HepG2 (cell line): Measurements from ENCODE around the gene SEPTIN11. TPM values are rescaled to one million over a fixed set of nuclear protein-coding genes. Genes with fewer than 3 reads are reported as not detected.

Experiments
- ATAC-seq: fragments of 200-7000 bp; cut with Tn5 transposase; 3 replicates; pipeline ENCODE4 v1.9.1; 2020; ENCODE audit warnings: mild to moderate bottlenecking, moderate library complexity
- BruUV-seq: library from RNA; stranded (reverse); fragments of 400-500 nt; replicated peaks from 2 replicates; lab custom pipeline; 2021; lab: Mats Ljungman, UMichigan
- CTCF ChIA-PET: fragments of 300-600 bp; formaldehyde crosslinking; extraction: SDS; loops from one replicate; lab custom pipeline; 2021; ENCODE audit warnings: low total read pairs, inconsistent platforms, low intra/inter-chr PET ratio; lab: Yijun Ruan, JAX
- POLR2A ChIA-PET: fragments of 350-600 bp; sonication (Branson Sonifier 250); formaldehyde crosslinking; loops from one replicate; lab custom pipeline; 2020; ENCODE audit warnings: antibody characterized with exemption, inconsistent platforms; lab: Yijun Ruan, JAX
- DNase-seq: peaks from one replicate; pipeline ENCODE4 v3.0.0-alpha.2; 2015; ENCODE audit warnings: low spot score
- FAIRE-seq: peaks from 3 replicates; lab custom pipeline; 2011; peaks lifted over from hg19 to GRCh38; lab: Jason Lieb, UNC
- H2AFZ ChIP-seq: one replicate; pipeline ENCODE4 v1.6.1; 2011; ENCODE audit warnings: low read length, inconsistent platforms
- H3K27ac ChIP-seq: fragments of 300-600 bp; 3 replicates; pipeline ENCODE4 v1.8.0; 2011; ENCODE audit warnings: mixed run types, mild to moderate bottlenecking, mixed read lengths, low read length, inconsistent platforms; ENCODE audit not compliant: insufficient read depth; ENCODE audit errors: extremely low read length
- H3K27me3 ChIP-seq, 2 experiments: fragments of 200-600 bp in 1 of 2; 2 replicates in 1 of 2; 3 replicates in 1 of 2; pipeline versions ENCODE4 v1.6.0 to v1.8.0; 2011; ENCODE audit warnings: low read length in 2 of 2, mild to moderate bottlenecking in 2 of 2, moderate library complexity in 2 of 2, inconsistent platforms in 1 of 2; ENCODE audit not compliant: insufficient read depth in 2 of 2, control insufficient read depth in 1 of 2
- H3K36me3 ChIP-seq, 2 experiments: fragments of 200-600 bp in 1 of 2; replicated peaks in 1 of 2; 2 replicates in 1 of 2; 3 replicates in 1 of 2; pipeline versions ENCODE4 v1.5.1 to v1.8.0; 2011; ENCODE audit warnings: low read length in 2 of 2, inconsistent platforms in 1 of 2; ENCODE audit not compliant: insufficient read depth in 2 of 2, control insufficient read depth in 1 of 2
- H3K4me1 ChIP-seq: 2 replicates; pipeline ENCODE4 v1.5.1; 2012; ENCODE audit warnings: low read length, inconsistent platforms; ENCODE audit not compliant: insufficient read depth
- H3K4me2 ChIP-seq: 2 replicates; pipeline ENCODE4 v1.6.0; 2011; ENCODE audit warnings: low read depth, low read length, inconsistent platforms
- H3K4me3 ChIP-seq, 3 experiments: fragments of 200-600 bp in 1 of 3; sonication (generic), shearing (Covaris generic) in 1 of 3; replicated peaks in 1 of 3; 2 replicates each; pipeline ENCODE4 v1.5.1; 2011 to 2016; ENCODE audit warnings: low read length in 3 of 3, inconsistent platforms in 2 of 3, low read depth in 2 of 3, mild to moderate bottlenecking in 2 of 3, control low read depth in 1 of 3, mixed read lengths in 1 of 3; ENCODE audit not compliant: insufficient read depth in 1 of 3
- H3K79me2 ChIP-seq: one replicate; pipeline ENCODE4 v1.6.1; 2011; ENCODE audit warnings: low read length, inconsistent platforms; ENCODE audit not compliant: insufficient read depth
- H3K9ac ChIP-seq: 2 replicates; pipeline ENCODE4 v1.6.0; 2011; ENCODE audit warnings: mild to moderate bottlenecking, low read depth, low read length, inconsistent platforms; ENCODE audit not compliant: insufficient read depth
- H3K9me3 ChIP-seq: 2 replicates; pipeline ENCODE4 v1.5.1; 2012; ENCODE audit warnings: mild to moderate bottlenecking, low read length
- H4K20me1 ChIP-seq: 2 replicates; pipeline ENCODE4 v1.6.0; 2011; ENCODE audit warnings: inconsistent platforms, mild to moderate bottlenecking, low read length, moderate library complexity; ENCODE audit not compliant: insufficient read depth
- CERS6 ChIP-seq: sonication (generic); formaldehyde crosslinking; IDR thresholded peaks from 2 replicates; pipeline ENCODE4 v1.5.0; 2020; ENCODE audit warnings: missing genetic modification reagents
- LRRFIP1 ChIP-seq: sonication (generic); formaldehyde crosslinking; conservative IDR thresholded peaks from 2 replicates; pipeline ENCODE4 v1.4.0; 2020; ENCODE audit warnings: missing genetic modification reagents
- MTERF4 ChIP-seq: sonication (generic); formaldehyde crosslinking; IDR thresholded peaks from 2 replicates; pipeline ENCODE4 v1.8.0; 2023; ENCODE audit warnings: mild to moderate bottlenecking, missing genetic modification reagents
- SOX5 ChIP-seq: IDR thresholded peaks from 2 replicates; pipeline ENCODE4 v1.6.1; 2016; ENCODE audit warnings: borderline replicate concordance
- SRSF1 ChIP-seq: fragments of 200-400 bp; formaldehyde crosslinking; optimal IDR thresholded peaks from 2 replicates; pipeline ENCODE3; 2017; ENCODE audit warnings: mild to moderate bottlenecking, low read depth, low read length, moderate library complexity
- ZFP36L2 ChIP-seq: sonication (generic); formaldehyde crosslinking; IDR thresholded peaks from 2 replicates; pipeline ENCODE4 v1.4.0; 2020; ENCODE audit warnings: missing genetic modification reagents
- ZNF12 ChIP-seq: sonication (generic); formaldehyde crosslinking; IDR thresholded peaks from 2 replicates; pipeline ENCODE4 v1.5.0; 2020; ENCODE audit warnings: missing genetic modification reagents
- ZNF275 ChIP-seq: sonication (generic); formaldehyde crosslinking; IDR thresholded peaks from 2 replicates; pipeline ENCODE4 v1.8.0; 2022; ENCODE audit warnings: missing genetic modification reagents, mild to moderate bottlenecking, inconsistent platforms, borderline replicate concordance
- ZSCAN20 ChIP-seq: sonication (generic); formaldehyde crosslinking; IDR thresholded peaks from 2 replicates; pipeline ENCODE4 v1.4.0; 2020; ENCODE audit warnings: missing genetic modification reagents, mild to moderate bottlenecking, borderline replicate concordance
- ZSCAN25 ChIP-seq: sonication (generic); formaldehyde crosslinking; IDR thresholded peaks from 2 replicates; pipeline ENCODE4 v1.8.0; 2022; ENCODE audit warnings: mild to moderate bottlenecking, missing genetic modification reagents
- WGBS: methylation state at CpG from one replicate; pipeline ENCODE4 v1.1.6; 2017; ENCODE audit warnings: low lambda C conversion rate; 5-methylcytosine and 5-hydroxymethylcytosine counted together
- in situ Hi-C: cut with HindIII; loops from 2 replicates; pipeline ENCODE4 v1.10.0; 2017; ENCODE audit warnings: low pct_unique_long_range_greater_than_20kb; ENCODE audit not compliant: extremely low pct_ligation_motif_present
- intact Hi-C: fragments of 100-400 bp; cut with micrococcal nuclease; formaldehyde crosslinking; loops from one replicate; pipeline ENCODE4 v1.10.0; 2022; ENCODE audit not compliant: unreplicated experiment
- polyA plus RNA-seq, 8 experiments: library from polyadenylated mRNA; depleted of rRNA in 3 of 8; stranded (reverse) in 7 of 8; unstranded in 1 of 8; fragments of >200 nt; fragmentation: Illumina TruSeq in 4 of 8; extraction: Trizol in 4 of 8; gene quantifications; 2 replicates each; pipeline versions ENCODE4 v1.2.1 to v1.2.3, GENCODE V29; 2011 to 2016; ENCODE audit warnings: low read depth in 4 of 8, missing spikeins in 1 of 8, mixed read lengths in 1 of 8; ENCODE audit not compliant: insufficient read depth in 1 of 8
- total RNA-seq, 5 experiments: library from RNA; depleted of rRNA; stranded (reverse); fragments of >200 nt; fragmentation: Illumina TruSeq; extraction: Trizol; gene quantifications; 2 replicates each; pipeline ENCODE4 v1.2.3, GENCODE V29; 2016; ENCODE audit warnings: low read depth in 1 of 5

The SEPTIN11 gene
- total and polyA plus RNA-seq, 2 of the 13 experiments (the other 11 are each of a cell fraction or from before 2014, with no cell fraction given) = 28.9 to 47.3 TPM

- ChIA-PET POLR2A (no interaction called here), CTCF (no interaction called here)
- Histone ChIP-seq H3K36me3 (no peaks in the 10 kb centered on the region), H3K27ac (no peak overlapping the region), H3K4me2 (no peak overlapping the region), H3K4me3 (no peak overlapping the region), H3K9ac (no peak overlapping the region), H4K20me1 (no peaks in the 10 kb centered on the region), H3K4me1 (peaks cover 24% of the 10 kb centered on the region), H2AFZ (no peak overlapping the region), H3K79me2 (peaks cover 25% of the 10 kb centered on the region), H3K9me3 (no peaks in the 10 kb centered on the region), H3K27me3 (no peaks in the 10 kb centered on the region)
- in situ Hi-C loops (no loop called here), intact Hi-C loops (loop anchor here (5.0 kb wide), 1 partner anchor 90 kb away; no protein-coding TSS in a partner anchor)
- BruUV-seq = no TSS peak
- TF ChIP-seq ZNF275 (no peak), CERS6 (CRISPR knock-in tag) (no peak), ZNF12 (CRISPR knock-in tag) (no peak), MTERF4 (CRISPR knock-in tag) (no peak), ZFP36L2 (CRISPR knock-in tag) (no peak), ZSCAN20 (CRISPR knock-in tag) (no peak), ZSCAN25 (no peak), SOX5 (CRISPR knock-in tag) (no peak), LRRFIP1 (no peak), SRSF1 (no peak)
- no peak for DNase-seq
- no peak for ATAC-seq
- WGBS = 87% methylated on average over 2 of the region's 2 CpGs
- no peak for FAIRE-seq
Measured at GRCh38 chr4:76947369-76947768, 2.2 kb upstream of the SEPTIN11 start.
